Activated naive CD8-positive, alpha-beta T cell treated with anti-CD3 and anti-CD28 coated beads, Interleukin-2, amount 10 ng/mL, durations not matched to agents 7 days and 5 days (primary cell): Measurements from ENCODE around the gene NOXA1. TPM values are rescaled to one million over a fixed set of nuclear protein-coding genes. Genes with fewer than 3 reads are reported as not detected.

ENCODE experiments used
- ATAC-seq: fragments of 150-1000 bp; cut with Tn5 transposase; one replicate; pipeline ENCODE4 v1.10.0; 2021; ENCODE audit warnings: low read depth, moderate library complexity
- POLR2A ChIA-PET: fragments of 350-600 bp; sonication (Branson Sonifier 250); formaldehyde crosslinking; loops from one replicate; lab custom pipeline; 2021; ENCODE audit warnings: antibody characterized with exemption; lab: Charles Lee
- DNase-seq: peaks from one replicate; pipeline ENCODE4 v3.0.0; 2021
- H3K27ac Mint-ChIP-seq: one replicate; pipeline ENCODE4 v1.8.0; 2022; ENCODE audit warnings: mild to moderate bottlenecking, mixed read lengths
- H3K27me3 Mint-ChIP-seq: one replicate; pipeline ENCODE4 v1.8.0; 2022; ENCODE audit warnings: mild to moderate bottlenecking, moderate library complexity, mixed read lengths
- H3K36me3 Mint-ChIP-seq: one replicate; pipeline ENCODE4 v1.8.0; 2021; ENCODE audit warnings: mild to moderate bottlenecking, mixed read lengths
- H3K4me1 Mint-ChIP-seq: one replicate; pipeline ENCODE4 v1.8.0; 2021; ENCODE audit warnings: mixed read lengths
- H3K4me3 Mint-ChIP-seq: one replicate; pipeline ENCODE4 v1.8.0; 2022; ENCODE audit warnings: mild to moderate bottlenecking, moderate library complexity, mixed read lengths
- H3K9me3 Mint-ChIP-seq: one replicate; pipeline ENCODE4 v1.8.0; 2021; ENCODE audit warnings: mixed read lengths
- total RNA-seq, 2 experiments: library from RNA; stranded (reverse); gene quantifications; one replicate each; pipeline ENCODE4 v1.2.3, GENCODE V29; 2021

The NOXA1 gene
- total RNA-seq, 2 experiments from 2014 or later: 2.8 to 3.7 TPM

- no peak for ATAC-seq
- DNase-seq: no peak
- H3K27ac Mint-ChIP-seq: no peak overlapping the region
- H3K4me1 Mint-ChIP-seq: no peaks in the 10 kb centered on the region
- H3K9me3 Mint-ChIP-seq: no peaks in the 10 kb centered on the region
- H3K36me3 Mint-ChIP-seq: no peaks in the 10 kb centered on the region
- no peak overlapping the region for H3K4me3 Mint-ChIP-seq
- POLR2A ChIA-PET: no interaction called here
- H3K27me3 Mint-ChIP-seq: no peaks in the 10 kb centered on the region
These were observed 7.7 kb downstream of the NOXA1 start for GRCh38 chr9:137430723-137431415.

GRCh38 chr9:137431416-137431931 lies 8.3 kb downstream of the NOXA1 start:
- no peaks in the 10 kb centered on the region for H3K4me1 Mint-ChIP-seq
- H3K9me3 Mint-ChIP-seq: no peaks in the 10 kb centered on the region
- H3K27ac Mint-ChIP-seq: no peak overlapping the region
- H3K36me3 Mint-ChIP-seq: no peaks in the 10 kb centered on the region
- no peak overlapping the region for H3K4me3 Mint-ChIP-seq
- DNase-seq (no peak), ATAC-seq (no peak)
- no peaks in the 10 kb centered on the region for H3K27me3 Mint-ChIP-seq
- POLR2A ChIA-PET: no interaction called here

- POLR2A ChIA-PET: no interaction called here
- no peak for ATAC-seq
- Mint-ChIP-seq H3K9me3 (no peaks in the 10 kb centered on the region), H3K27ac (no peak overlapping the region), H3K4me3 (no peak overlapping the region), H3K27me3 (no peaks in the 10 kb centered on the region), H3K4me1 (no peaks in the 10 kb centered on the region), H3K36me3 (no peaks in the 10 kb centered on the region)
- DNase-seq: no peak
These were observed 9.6 kb downstream of the NOXA1 start for GRCh38 chr9:137432687-137433348.

GRCh38 chr9:137433349-137433915 lies 10.2 kb downstream of the NOXA1 start:
- POLR2A ChIA-PET: interaction anchor here (1.2 kb wide), 1 partner anchor 10 kb away, joined by 5 read pairs; the partner anchor contains the start of genes EXD3 and NOXA1
- DNase-seq: peak; percentile 32

GRCh38 chr9:137433916-137434431 lies 10.8 kb downstream of the NOXA1 start:
- H3K27ac Mint-ChIP-seq: no peak overlapping the region
- H3K4me3 Mint-ChIP-seq: no peak overlapping the region
- no peak for ATAC-seq
- H3K4me1 Mint-ChIP-seq: no peaks in the 10 kb centered on the region
- no peaks in the 10 kb centered on the region for H3K36me3 Mint-ChIP-seq
- POLR2A ChIA-PET: interaction anchor here (1.2 to 1.5 kb wide), 2 partner anchors 10 to 11 kb away, joined by 3 to 5 read pairs; partner anchors contain the start of genes EXD3 and NOXA1
- H3K27me3 Mint-ChIP-seq: no peaks in the 10 kb centered on the region
- peak; percentile 27 for DNase-seq
- H3K9me3 Mint-ChIP-seq: no peaks in the 10 kb centered on the region

More at GRCh38 chr9:137433349-137433915, 10.2 kb downstream of the NOXA1 start:
- H3K4me1 Mint-ChIP-seq: no peaks in the 10 kb centered on the region
- no peaks in the 10 kb centered on the region for H3K36me3 Mint-ChIP-seq
- H3K27me3 Mint-ChIP-seq: no peaks in the 10 kb centered on the region
- no peak overlapping the region for H3K4me3 Mint-ChIP-seq
- no peaks in the 10 kb centered on the region for H3K9me3 Mint-ChIP-seq
- H3K27ac Mint-ChIP-seq: no peak overlapping the region
- no peak for ATAC-seq

GRCh38 chr9:137434498-137435380 lies 11.5 kb downstream of the NOXA1 start:
- Mint-ChIP-seq H3K4me1 (peaks cover 1% of the 10 kb centered on the region), H3K36me3 (no peaks in the 10 kb centered on the region), H3K27ac (no peak overlapping the region), H3K27me3 (peaks cover 2% of the 10 kb centered on the region), H3K4me3 (no peak overlapping the region), H3K9me3 (no peaks in the 10 kb centered on the region)
- DNase-seq (peak; percentile 42), ATAC-seq (peak; percentile 10)
- POLR2A ChIA-PET: interaction anchor here (1.2 to 1.5 kb wide), 2 partner anchors 10 to 12 kb away, joined by 3 to 5 read pairs; partner anchors contain the start of genes EXD3 and NOXA1

- Mint-ChIP-seq H3K27me3 (peaks cover 2% of the 10 kb centered on the region), H3K9me3 (no peaks in the 10 kb centered on the region)
- peak; percentile 32 for DNase-seq
These were observed 12.2 kb downstream of the NOXA1 start for GRCh38 chr9:137435381-137435891.

GRCh38 chr9:137435980-137436760 lies 13.0 kb downstream of the NOXA1 start:
- POLR2A ChIA-PET: interaction anchor here (1.0 kb wide), 1 partner anchor 26 kb away, joined by 3 read pairs; no protein-coding TSS in a partner anchor
- no peak overlapping the region for H3K4me3 Mint-ChIP-seq
- H3K36me3 Mint-ChIP-seq: no peaks in the 10 kb centered on the region
- peaks cover 2% of the 10 kb centered on the region for H3K27me3 Mint-ChIP-seq
- DNase-seq (no peak), ATAC-seq (no peak)
- no peaks in the 10 kb centered on the region for H3K9me3 Mint-ChIP-seq
- H3K4me1 Mint-ChIP-seq: peaks cover 1% of the 10 kb centered on the region
- H3K27ac Mint-ChIP-seq: no peak overlapping the region

More at GRCh38 chr9:137435381-137435891, 12.2 kb downstream of the NOXA1 start:
- no peak overlapping the region for H3K4me3 Mint-ChIP-seq
- POLR2A ChIA-PET: interaction anchor here (1.5 kb wide), 1 partner anchor 9 kb away, joined by 3 read pairs; no protein-coding TSS in a partner anchor
- H3K4me1 Mint-ChIP-seq: peaks cover 1% of the 10 kb centered on the region
- H3K27ac Mint-ChIP-seq: no peak overlapping the region
- ATAC-seq: no peak
- H3K36me3 Mint-ChIP-seq: no peaks in the 10 kb centered on the region

- POLR2A ChIA-PET: interaction anchor here (1.0 kb wide), 1 partner anchor 25 kb away, joined by 3 read pairs; no protein-coding TSS in a partner anchor
- ATAC-seq (no peak), DNase-seq (peak; percentile 28)
These were observed 13.8 kb downstream of the NOXA1 start for GRCh38 chr9:137436761-137437600.

GRCh38 chr9:137437691-137438590 lies 14.7 kb downstream of the NOXA1 start:
- no peak for ATAC-seq
- no peaks in the 10 kb centered on the region for H3K36me3 Mint-ChIP-seq
- peak; percentile 31 for DNase-seq
- no peaks in the 10 kb centered on the region for H3K9me3 Mint-ChIP-seq
- peaks cover 14% of the 10 kb centered on the region for H3K27me3 Mint-ChIP-seq
- H3K27ac Mint-ChIP-seq: no peak overlapping the region
- POLR2A ChIA-PET: interaction anchor here (0.5 kb wide), 1 partner anchor 368 kb away, joined by 6 read pairs; the partner anchor contains the start of gene SAPCD2
- H3K4me3 Mint-ChIP-seq: no peak overlapping the region
- H3K4me1 Mint-ChIP-seq: peaks cover 4% of the 10 kb centered on the region

More at GRCh38 chr9:137436761-137437600, 13.8 kb downstream of the NOXA1 start:
- no peak overlapping the region for H3K27ac Mint-ChIP-seq
- H3K27me3 Mint-ChIP-seq: peaks cover 4% of the 10 kb centered on the region
- H3K4me3 Mint-ChIP-seq: no peak overlapping the region
- no peaks in the 10 kb centered on the region for H3K9me3 Mint-ChIP-seq
- H3K36me3 Mint-ChIP-seq: no peaks in the 10 kb centered on the region
- H3K4me1 Mint-ChIP-seq: peaks cover 3% of the 10 kb centered on the region
